Measurements from ENCODE around the gene ITPR1.

GRCh38 chr3:4656626-4657328 is 163.6 kb downstream of the ITPR1 start:
- TF ChIP-seq SUZ12 (IDR thresholded peaks at IDR 0.05; ENCODE audit: extremely low read depth, insufficient read depth, insufficient read length): no peak
- no peak for TF ChIP-seq ZNF274 (IDR thresholded peaks at IDR 0.05; ENCODE audit: low read depth, low read length)
